ENCODE measurements around the gene PLOD2. TPM values are rescaled to one million over a fixed set of nuclear protein-coding genes. Genes with fewer than 3 reads are reported as not detected.

Gene PLOD2
- polyA plus RNA-seq, 6 donors from 2014 or later, result not detected

- no peak for ATAC-seq (ENCODE audit: low read depth in 2 of 2)
- peaks cover 0 to 2% (median 0%) of the 10 kb centered on the region in 7 donors for H3K9me3 Mint-ChIP-seq
- H3K4me1 Mint-ChIP-seq, result no peaks in the 10 kb centered on the region
- H3K36me3 Mint-ChIP-seq, result no peaks in the 10 kb centered on the region
- no peak overlapping the region for H3K4me3 Mint-ChIP-seq
- H3K27ac Mint-ChIP-seq, result no peak overlapping the region
- DNase-seq, result no peak
- no peaks in the 10 kb centered on the region for H3K27me3 Mint-ChIP-seq
Observed at GRCh38 chr3:146180376-146180775, 19.4 kb upstream of the PLOD2 start.

GRCh38 chr3:146178006-146178689 is 17.2 kb upstream of the PLOD2 start:
- DNase-seq, result no peak
- peaks cover 0 to 3% (median 0%) of the 10 kb centered on the region in 3 donors for H3K27me3 Mint-ChIP-seq
- no peak overlapping the region for H3K27ac Mint-ChIP-seq
- H3K9me3 Mint-ChIP-seq, result peaks cover 0 to 2% (median 0%) of the 10 kb centered on the region in 7 donors
- no peaks in the 10 kb centered on the region for H3K36me3 Mint-ChIP-seq
- H3K4me3 Mint-ChIP-seq, result no peak overlapping the region
- no peak for ATAC-seq (ENCODE audit: low read depth in 2 of 2)
- H3K4me1 Mint-ChIP-seq, result no peaks in the 10 kb centered on the region

GRCh38 chr3:146177519-146177918 is 16.5 kb upstream of the PLOD2 start:
- H3K36me3 Mint-ChIP-seq, result no peaks in the 10 kb centered on the region
- H3K9me3 Mint-ChIP-seq, result peaks cover 0 to 4% (median 0%) of the 10 kb centered on the region in 7 donors
- peaks cover 0 to 10% (median 5%) of the 10 kb centered on the region in 3 donors for H3K27me3 Mint-ChIP-seq
- no peak overlapping the region for H3K27ac Mint-ChIP-seq
- no peaks in the 10 kb centered on the region for H3K4me1 Mint-ChIP-seq
- no peak for DNase-seq
- no peak overlapping the region for H3K4me3 Mint-ChIP-seq
- ATAC-seq (ENCODE audit: low read depth in 2 of 2), result no peak

- no peak overlapping the region for H3K4me3 Mint-ChIP-seq
- peaks cover 0 to 4% (median 0%) of the 10 kb centered on the region in 7 donors for H3K9me3 Mint-ChIP-seq
- ATAC-seq (ENCODE audit: low read depth in 2 of 2) (no peak), DNase-seq (no peak)
- H3K27me3 Mint-ChIP-seq, result peaks cover 2 to 10% (median 5%) of the 10 kb centered on the region in 3 donors
- no peaks in the 10 kb centered on the region for H3K36me3 Mint-ChIP-seq
- no peaks in the 10 kb centered on the region for H3K4me1 Mint-ChIP-seq
- no peak overlapping the region for H3K27ac Mint-ChIP-seq
Observed at GRCh38 chr3:146177072-146177471, 16.1 kb upstream of the PLOD2 start.

GRCh38 chr3:146172586-146172985 is 11.6 kb upstream of the PLOD2 start:
- no peak for ATAC-seq (ENCODE audit: low read depth in 2 of 2)
- no peak for DNase-seq
- Mint-ChIP-seq H3K27ac (no peak overlapping the region), H3K27me3 (peaks cover 10 to 13% (median 10%) of the 10 kb centered on the region in 3 donors), H3K4me1 (no peaks in the 10 kb centered on the region), H3K36me3 (no peaks in the 10 kb centered on the region), H3K4me3 (no peak overlapping the region), H3K9me3 (peaks cover 0 to 4% (median 0%) of the 10 kb centered on the region in 7 donors)

GRCh38 chr3:146170591-146170990 is 9.6 kb upstream of the PLOD2 start:
- Mint-ChIP-seq H3K4me1 (no peaks in the 10 kb centered on the region), H3K9me3 (peaks cover 0 to 4% (median 0%) of the 10 kb centered on the region in 7 donors), H3K36me3 (no peaks in the 10 kb centered on the region), H3K27ac (no peak overlapping the region), H3K27me3 (peaks cover 12 to 19% (median 13%) of the 10 kb centered on the region in 3 donors), H3K4me3 (no peak overlapping the region)
- DNase-seq (no peak), ATAC-seq (ENCODE audit: low read depth in 2 of 2) (no peak)

GRCh38 chr3:146169891-146170290 is 8.9 kb upstream of the PLOD2 start:
- DNase-seq (no peak), ATAC-seq (ENCODE audit: low read depth in 2 of 2) (no peak)
- Mint-ChIP-seq H3K4me1 (no peaks in the 10 kb centered on the region), H3K27ac (peak overlapping the region in 1 of 6 donors; percentile 22), H3K9me3 (peaks cover 0 to 4% (median 0%) of the 10 kb centered on the region in 7 donors), H3K36me3 (no peaks in the 10 kb centered on the region), H3K4me3 (no peak overlapping the region), H3K27me3 (peaks cover 19 to 24% (median 20%) of the 10 kb centered on the region in 3 donors)

- Mint-ChIP-seq H3K36me3 (peaks cover 5 to 7% of the 10 kb centered on the region in 2 donors), H3K9me3 (peaks cover 0 to 4% (median 1%) of the 10 kb centered on the region in 7 donors), H3K27ac (no peak overlapping the region), H3K27me3 (peaks cover 35 to 41% (median 39%) of the 10 kb centered on the region in 3 donors), H3K4me1 (peaks cover 0 to 3% (median 0%) of the 10 kb centered on the region in 3 donors), H3K4me3 (no peak overlapping the region)
- no peak for DNase-seq
- no peak for ATAC-seq (ENCODE audit: low read depth in 2 of 2)
Observed at GRCh38 chr3:146166826-146167225, 5.8 kb upstream of the PLOD2 start.

- H3K4me3 Mint-ChIP-seq, result no peak overlapping the region
- ATAC-seq (ENCODE audit: low read depth in 2 of 2), result no peak
- peaks cover 0 to 7% (median 0%) of the 10 kb centered on the region in 3 donors for H3K4me1 Mint-ChIP-seq
- H3K27ac Mint-ChIP-seq, result no peak overlapping the region
- peaks cover 0 to 4% (median 1%) of the 10 kb centered on the region in 7 donors for H3K9me3 Mint-ChIP-seq
- H3K36me3 Mint-ChIP-seq, result peaks cover 5 to 7% of the 10 kb centered on the region in 2 donors
- DNase-seq, result no peak
- H3K27me3 Mint-ChIP-seq, result peaks cover 35 to 45% (median 43%) of the 10 kb centered on the region in 3 donors
Observed at GRCh38 chr3:146166415-146166821, 5.4 kb upstream of the PLOD2 start.

- Mint-ChIP-seq H3K27me3 (peaks cover 35 to 46% (median 41%) of the 10 kb centered on the region in 3 donors), H3K36me3 (peaks cover 5 to 7% of the 10 kb centered on the region in 2 donors), H3K4me1 (peaks cover 0 to 9% (median 0%) of the 10 kb centered on the region in 3 donors), H3K4me3 (no peak overlapping the region), H3K27ac (no peak overlapping the region), H3K9me3 (peaks cover 0 to 4% (median 1%) of the 10 kb centered on the region in 7 donors)
- no peak for ATAC-seq (ENCODE audit: low read depth in 2 of 2)
- no peak for DNase-seq
Observed at GRCh38 chr3:146165877-146166276, 4.9 kb upstream of the PLOD2 start.

GRCh38 chr3:146164971-146165769 is 4.2 kb upstream of the PLOD2 start:
- H3K9me3 Mint-ChIP-seq, result peaks cover 0 to 4% (median 1%) of the 10 kb centered on the region in 7 donors
- peaks cover 2 to 13% (median 3%) of the 10 kb centered on the region in 3 donors for H3K4me1 Mint-ChIP-seq
- H3K27me3 Mint-ChIP-seq, result peaks cover 38 to 48% (median 41%) of the 10 kb centered on the region in 3 donors
- no peak overlapping the region for H3K27ac Mint-ChIP-seq
- peaks cover 5 to 7% of the 10 kb centered on the region in 2 donors for H3K36me3 Mint-ChIP-seq
- H3K4me3 Mint-ChIP-seq, result no peak overlapping the region
- DNase-seq, result no peak
- no peak for ATAC-seq (ENCODE audit: low read depth in 2 of 2)

GRCh38 chr3:146164506-146164905 is 3.5 kb upstream of the PLOD2 start:
- ATAC-seq (ENCODE audit: low read depth in 2 of 2), result no peak
- Mint-ChIP-seq H3K4me3 (no peak overlapping the region), H3K9me3 (peaks cover 0 to 4% (median 1%) of the 10 kb centered on the region in 7 donors), H3K36me3 (peaks cover 5 to 7% of the 10 kb centered on the region in 2 donors), H3K27me3 (peaks cover 45 to 48% (median 47%) of the 10 kb centered on the region in 3 donors), H3K4me1 (peaks cover 7 to 18% (median 8%) of the 10 kb centered on the region in 3 donors), H3K27ac (peak overlapping the region in 1 of 6 donors; percentile 59)
- DNase-seq, result no peak

GRCh38 chr3:146164071-146164470 is 3.1 kb upstream of the PLOD2 start:
- Mint-ChIP-seq H3K27ac (no peak overlapping the region), H3K4me1 (peaks cover 7 to 18% (median 8%) of the 10 kb centered on the region in 3 donors), H3K9me3 (peaks cover 0 to 4% (median 1%) of the 10 kb centered on the region in 7 donors), H3K36me3 (peaks cover 5 to 7% of the 10 kb centered on the region in 2 donors), H3K4me3 (no peak overlapping the region), H3K27me3 (peaks cover 47 to 50% (median 49%) of the 10 kb centered on the region in 3 donors)
- no peak for DNase-seq
- no peak for ATAC-seq (ENCODE audit: low read depth in 2 of 2)

Measured in naive B cell (primary cell).